ENCODE results near the gene INTS4. TPM values are rescaled to one million over a fixed set of nuclear protein-coding genes. Genes with fewer than 3 reads are reported as not detected.
A peak's percentile ranks its signal among the peaks of the same experiment; 100 is the strongest.
"Not testable (repeated sequence)": the region's sequence is repeated elsewhere in the genome, so short reads cannot be mapped to it uniquely, and the experiment has no call there.

Gene INTS4, protein sequence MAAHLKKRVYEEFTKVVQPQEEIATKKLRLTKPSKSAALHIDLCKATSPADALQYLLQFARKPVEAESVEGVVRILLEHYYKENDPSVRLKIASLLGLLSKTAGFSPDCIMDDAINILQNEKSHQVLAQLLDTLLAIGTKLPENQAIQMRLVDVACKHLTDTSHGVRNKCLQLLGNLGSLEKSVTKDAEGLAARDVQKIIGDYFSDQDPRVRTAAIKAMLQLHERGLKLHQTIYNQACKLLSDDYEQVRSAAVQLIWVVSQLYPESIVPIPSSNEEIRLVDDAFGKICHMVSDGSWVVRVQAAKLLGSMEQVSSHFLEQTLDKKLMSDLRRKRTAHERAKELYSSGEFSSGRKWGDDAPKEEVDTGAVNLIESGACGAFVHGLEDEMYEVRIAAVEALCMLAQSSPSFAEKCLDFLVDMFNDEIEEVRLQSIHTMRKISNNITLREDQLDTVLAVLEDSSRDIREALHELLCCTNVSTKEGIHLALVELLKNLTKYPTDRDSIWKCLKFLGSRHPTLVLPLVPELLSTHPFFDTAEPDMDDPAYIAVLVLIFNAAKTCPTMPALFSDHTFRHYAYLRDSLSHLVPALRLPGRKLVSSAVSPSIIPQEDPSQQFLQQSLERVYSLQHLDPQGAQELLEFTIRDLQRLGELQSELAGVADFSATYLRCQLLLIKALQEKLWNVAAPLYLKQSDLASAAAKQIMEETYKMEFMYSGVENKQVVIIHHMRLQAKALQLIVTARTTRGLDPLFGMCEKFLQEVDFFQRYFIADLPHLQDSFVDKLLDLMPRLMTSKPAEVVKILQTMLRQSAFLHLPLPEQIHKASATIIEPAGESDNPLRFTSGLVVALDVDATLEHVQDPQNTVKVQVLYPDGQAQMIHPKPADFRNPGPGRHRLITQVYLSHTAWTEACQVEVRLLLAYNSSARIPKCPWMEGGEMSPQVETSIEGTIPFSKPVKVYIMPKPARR
- total RNA-seq, result 10 to 100 TPM; 23.4 to 31.1 TPM

DNA sequence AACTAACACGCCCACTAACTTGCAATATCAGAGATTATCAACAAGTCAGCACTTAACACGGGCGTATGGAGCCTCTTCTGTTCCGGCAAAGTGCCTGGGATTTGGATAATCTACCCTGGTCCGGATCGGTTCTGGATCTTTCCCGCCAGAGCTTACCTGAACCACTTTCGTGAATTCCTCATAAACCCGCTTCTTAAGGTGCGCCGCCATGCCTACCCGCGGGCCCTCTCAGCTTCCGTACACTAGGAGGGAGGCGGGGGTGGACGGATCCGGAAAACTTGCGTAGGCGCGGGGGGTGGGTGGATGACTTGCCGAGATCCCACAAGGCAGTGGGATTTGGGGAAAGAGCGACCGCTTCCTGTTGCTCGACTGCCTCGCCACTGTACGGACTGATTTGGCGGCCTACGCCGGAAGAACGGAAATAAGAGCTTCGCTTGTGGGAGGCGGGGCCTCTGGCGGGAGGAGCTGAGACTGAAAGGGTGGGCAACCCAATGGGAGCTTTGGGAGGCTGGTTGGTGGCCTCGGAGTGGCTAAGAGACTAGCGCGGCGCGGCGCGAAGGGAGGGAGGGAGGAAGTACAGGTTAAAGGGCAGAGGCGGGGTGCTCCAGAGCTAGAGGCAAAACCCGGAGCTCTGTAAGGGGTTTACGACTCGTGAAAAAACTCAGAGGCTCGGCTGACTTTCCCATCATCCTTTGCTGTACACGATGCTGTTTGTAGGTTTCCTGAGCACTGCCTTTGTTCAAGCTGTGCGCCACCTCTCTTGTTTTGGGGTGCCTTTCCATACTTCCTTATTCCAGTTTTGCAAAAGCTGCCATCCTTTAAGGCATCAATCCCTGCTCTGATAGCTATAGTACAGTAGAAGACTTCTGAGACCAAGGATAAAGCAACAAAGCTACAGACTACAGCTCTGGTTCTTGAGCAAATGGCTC is at the start of gene INTS4:
Gene INTS4, minus strand, starts transcription at position 235 of the 929 bp plus-strand sequence. Its CDS starts 25 bp downstream, at position 210.
- ATAC-seq (ENCODE audit: insufficient number of reproducible peaks, low FRiP score, low read depth), result peak; percentile 99
- TF ChIP-seq, protein P1, sequence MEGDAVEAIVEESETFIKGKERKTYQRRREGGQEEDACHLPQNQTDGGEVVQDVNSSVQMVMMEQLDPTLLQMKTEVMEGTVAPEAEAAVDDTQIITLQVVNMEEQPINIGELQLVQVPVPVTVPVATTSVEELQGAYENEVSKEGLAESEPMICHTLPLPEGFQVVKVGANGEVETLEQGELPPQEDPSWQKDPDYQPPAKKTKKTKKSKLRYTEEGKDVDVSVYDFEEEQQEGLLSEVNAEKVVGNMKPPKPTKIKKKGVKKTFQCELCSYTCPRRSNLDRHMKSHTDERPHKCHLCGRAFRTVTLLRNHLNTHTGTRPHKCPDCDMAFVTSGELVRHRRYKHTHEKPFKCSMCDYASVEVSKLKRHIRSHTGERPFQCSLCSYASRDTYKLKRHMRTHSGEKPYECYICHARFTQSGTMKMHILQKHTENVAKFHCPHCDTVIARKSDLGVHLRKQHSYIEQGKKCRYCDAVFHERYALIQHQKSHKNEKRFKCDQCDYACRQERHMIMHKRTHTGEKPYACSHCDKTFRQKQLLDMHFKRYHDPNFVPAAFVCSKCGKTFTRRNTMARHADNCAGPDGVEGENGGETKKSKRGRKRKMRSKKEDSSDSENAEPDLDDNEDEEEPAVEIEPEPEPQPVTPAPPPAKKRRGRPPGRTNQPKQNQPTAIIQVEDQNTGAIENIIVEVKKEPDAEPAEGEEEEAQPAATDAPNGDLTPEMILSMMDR (IDR thresholded peaks at IDR 0.05), result no peak
- Histone ChIP-seq H3K36me3 (no peaks in the 10 kb centered on the region), H3K27ac (peak within 1 kb of the TSS; percentile 82 to 84), H3K27me3 (replicated peaks; ENCODE audit: insufficient read depth) (no peaks in the 10 kb centered on the region), H3K4me1 (ENCODE audit: control insufficient read depth in 1 of 2, low read depth in 2 of 2) (peaks cover 13 to 15% of the 10 kb centered on the region in 2 donors), H3K4me3 (peak within 1 kb of the TSS; percentile 82), H3K9me3 (no peaks in the 10 kb centered on the region)
- peak; percentile 97 for DNase-seq (ENCODE audit: low spot score)

DNA sequence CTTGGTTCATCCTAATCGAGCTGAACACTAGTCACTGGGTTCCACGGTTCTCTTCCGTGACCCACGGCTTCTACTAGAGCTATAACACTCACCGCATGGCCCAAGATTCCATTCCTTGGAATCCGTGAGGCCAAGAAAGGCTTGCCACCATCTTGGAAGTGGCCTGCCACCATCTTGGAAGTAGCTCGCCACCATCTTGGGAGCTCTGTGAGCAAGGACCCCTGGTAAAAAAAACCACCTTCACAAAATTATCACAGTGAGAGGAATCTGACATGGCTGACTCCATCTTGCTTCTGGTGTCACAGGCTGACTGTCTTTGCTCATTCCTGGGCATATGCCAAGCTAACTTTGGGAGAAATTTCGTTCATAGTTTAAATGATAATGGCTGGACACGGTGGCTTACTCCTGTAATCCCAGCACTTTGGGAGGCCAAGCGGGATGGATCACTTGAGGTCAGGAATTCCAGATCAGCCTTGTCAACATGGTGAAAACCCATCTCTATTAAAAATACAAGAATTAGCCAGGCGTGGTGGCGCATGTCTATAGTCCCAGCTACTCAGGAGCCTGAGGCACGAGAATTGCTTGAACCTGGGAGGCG is 47.5 kb upstream of the INTS4 start:
- H3K9me3 ChIP-seq, result no peaks in the 10 kb centered on the region
- no peak overlapping the region for H3K27ac ChIP-seq
- DNase-seq (ENCODE audit: low spot score) (no peak), ATAC-seq (ENCODE audit: insufficient number of reproducible peaks, low FRiP score, low read depth) (no peak)
- peaks cover 8 to 24% of the 10 kb centered on the region in 2 donors for H3K4me1 ChIP-seq (ENCODE audit: control insufficient read depth in 1 of 2, low read depth in 2 of 2)
- no peaks in the 10 kb centered on the region for H3K36me3 ChIP-seq
- H3K27me3 ChIP-seq (replicated peaks; ENCODE audit: insufficient read depth), result no peaks in the 10 kb centered on the region
- no peak overlapping the region for H3K4me3 ChIP-seq
- TF ChIP-seq, protein P1 (IDR thresholded peaks at IDR 0.05), result no peak

DNA sequence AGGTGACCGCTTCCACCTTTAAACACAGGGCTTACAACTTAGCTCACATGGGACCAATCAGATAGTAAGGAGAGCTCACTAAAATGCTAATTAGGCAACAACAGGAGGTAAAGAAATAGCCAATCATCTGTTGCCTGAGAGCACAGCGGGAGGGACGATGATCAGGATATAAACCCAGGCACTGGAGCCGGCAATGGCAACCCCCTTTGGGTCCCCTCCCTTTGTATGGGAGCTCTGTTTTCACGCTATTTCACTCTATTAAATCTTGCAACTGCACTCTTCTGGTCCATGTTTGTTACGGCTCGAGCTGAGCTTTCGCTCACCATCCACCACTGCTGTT is 46.9 kb upstream of the INTS4 start:
- peaks cover 8 to 24% of the 10 kb centered on the region in 2 donors for H3K4me1 ChIP-seq (ENCODE audit: control insufficient read depth in 1 of 2, low read depth in 2 of 2)
- not testable (repeated sequence) for H3K36me3 ChIP-seq; ATAC-seq (ENCODE audit: insufficient number of reproducible peaks, low FRiP score, low read depth); H3K27me3 ChIP-seq (replicated peaks; ENCODE audit: insufficient read depth); H3K4me3 ChIP-seq; H3K9me3 ChIP-seq; DNase-seq (ENCODE audit: low spot score)
- H3K27ac ChIP-seq, result peak overlapping the region in 1 of 2 donors; percentile 86

DNA sequence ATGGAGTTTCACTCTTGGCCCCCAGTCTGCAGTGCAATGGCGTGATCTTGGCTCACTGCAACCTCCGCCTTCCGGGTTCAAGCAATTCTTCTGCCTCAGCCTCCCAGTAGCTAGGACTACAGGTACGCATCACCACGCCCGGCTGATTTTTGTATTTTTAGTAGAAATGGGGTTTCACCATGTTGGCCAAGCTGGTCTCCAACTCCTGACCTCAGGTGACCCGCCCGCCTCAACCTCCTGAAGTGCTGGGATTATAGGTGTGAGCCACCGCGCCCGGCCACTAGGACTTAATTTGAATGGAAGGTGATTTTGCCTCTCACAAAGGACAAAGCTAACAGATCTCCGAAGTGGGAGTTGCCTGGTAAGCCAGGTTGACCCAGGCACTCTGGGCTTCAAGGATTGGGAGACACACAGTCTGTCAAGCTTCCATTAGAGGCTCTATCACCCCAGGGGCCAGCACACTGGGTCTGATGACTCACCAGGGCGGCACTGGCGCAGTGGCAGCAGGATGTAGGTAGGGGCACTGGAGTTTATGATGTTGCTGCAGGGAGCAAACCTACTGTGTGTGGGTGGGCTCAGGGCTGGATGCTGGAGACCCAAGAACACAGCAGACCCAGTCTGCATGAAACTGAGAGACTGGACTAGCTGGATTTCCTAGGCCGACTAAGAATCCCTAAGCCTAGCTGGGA is 46.4 kb upstream of the INTS4 start:
- peaks cover 7 to 23% of the 10 kb centered on the region in 2 donors for H3K4me1 ChIP-seq (ENCODE audit: control insufficient read depth in 1 of 2, low read depth in 2 of 2)
- H3K27me3 ChIP-seq (replicated peaks; ENCODE audit: insufficient read depth), result no peaks in the 10 kb centered on the region
- TF ChIP-seq, protein P1 (IDR thresholded peaks at IDR 0.05), result no peak
- H3K36me3 ChIP-seq, result no peaks in the 10 kb centered on the region
- no peak for ATAC-seq (ENCODE audit: insufficient number of reproducible peaks, low FRiP score, low read depth)
- no peak overlapping the region for H3K4me3 ChIP-seq
- peak overlapping the region; percentile 86 to 96 for H3K27ac ChIP-seq
- no peaks in the 10 kb centered on the region for H3K9me3 ChIP-seq
- DNase-seq (ENCODE audit: low spot score), result no peak

Measured in thoracic aorta (tissue), 2 donors.